SH-SY5Y (cell line): ENCODE measurements around the gene SEMA3G.

Experiments
- GATA2 ChIP-seq: IDR thresholded peaks from 2 replicates; pipeline ENCODE4 v1.6.1; 2011; ENCODE audit warnings: mild to moderate bottlenecking, low read depth, low read length
- GATA3 ChIP-seq: IDR thresholded peaks from 2 replicates; pipeline ENCODE4 v1.6.1; 2011; ENCODE audit warnings: low read depth, mild to moderate bottlenecking, low read length, moderate library complexity

- TF ChIP-seq GATA2 (no peak), GATA3 (no peak)
These were observed 61.5 kb downstream of the SEMA3G start for GRCh38 chr3:52383446-52383845.
